DND-41 (cell line): ENCODE measurements around the gene TFDP2.

Experiments used
- ATAC-seq: fragments of 200-7000 bp; cut with Tn5 transposase; 3 replicates; pipeline ENCODE4 v1.9.1; 2021; ENCODE audit warnings: low read depth; ENCODE audit not compliant: insufficient read depth
- DNase-seq: peaks from one replicate; pipeline ENCODE4 v3.0.0-alpha.2; 2020
- H2AFZ ChIP-seq: 2 replicates; pipeline ENCODE4 v1.6.0; 2012; ENCODE audit warnings: low read depth, low read length
- H3K27ac ChIP-seq: 2 replicates; pipeline ENCODE4 v1.5.1; 2012; ENCODE audit warnings: low read length, inconsistent platforms
- H3K27me3 ChIP-seq: fragments of 200-600 bp; sonication (generic); 2 replicates; pipeline ENCODE4 v1.6.0; 2012; ENCODE audit warnings: low read length, mild to moderate bottlenecking, inconsistent platforms; ENCODE audit not compliant: insufficient read depth, poor library complexity
- H3K36me3 ChIP-seq: 2 replicates; pipeline ENCODE4 v1.5.1; 2012; ENCODE audit warnings: low read length, inconsistent platforms; ENCODE audit not compliant: insufficient read depth
- H3K4me1 ChIP-seq: 2 replicates; pipeline ENCODE4 v1.5.1; 2012; ENCODE audit warnings: mild to moderate bottlenecking, low read length; ENCODE audit not compliant: insufficient read depth
- H3K4me2 ChIP-seq: 2 replicates; pipeline ENCODE4 v1.6.0; 2012; ENCODE audit warnings: mild to moderate bottlenecking, moderate library complexity, low read length, inconsistent platforms; ENCODE audit not compliant: insufficient read depth
- H3K4me3 ChIP-seq, 2 experiments: fragments of 200-600 bp in 1 of 2; shearing (Covaris generic) in 1 of 2; 2 replicates each; pipeline ENCODE4 v1.5.1; 2012 to 2016; ENCODE audit warnings: inconsistent platforms in 2 of 2, low read length in 2 of 2, mild to moderate bottlenecking in 2 of 2, low read depth in 1 of 2, moderate library complexity in 1 of 2
- H3K79me2 ChIP-seq: 2 replicates; pipeline ENCODE4 v1.6.0; 2012; ENCODE audit warnings: low read length, inconsistent platforms; ENCODE audit not compliant: insufficient read depth
- H3K9ac ChIP-seq: 2 replicates; pipeline ENCODE4 v1.6.0; 2012; ENCODE audit warnings: low read depth, mild to moderate bottlenecking, inconsistent platforms, low read length, moderate library complexity
- H3K9me3 ChIP-seq: 2 replicates; pipeline ENCODE4 v1.5.1; 2012; ENCODE audit warnings: low read length, moderate library complexity, mild to moderate bottlenecking, inconsistent platforms; ENCODE audit not compliant: insufficient read depth, severe bottlenecking
- H4K20me1 ChIP-seq: 2 replicates; pipeline ENCODE4 v1.6.0; 2012; ENCODE audit warnings: low read length; ENCODE audit not compliant: insufficient read depth
- EZH2 ChIP-seq: IDR thresholded peaks from 3 replicates; pipeline ENCODE4 v1.6.1; 2012; ENCODE audit warnings: borderline replicate concordance, low read depth, mild to moderate bottlenecking, moderate library complexity, low read length, inconsistent platforms; ENCODE audit not compliant: severe bottlenecking
- TF ChIP-seq, protein P1 (sequence below): IDR thresholded peaks from 2 replicates; pipeline ENCODE4 v1.5.1; 2012; ENCODE audit warnings: borderline replicate concordance, low read length, moderate library complexity, mild to moderate bottlenecking; ENCODE audit not compliant: poor library complexity, severe bottlenecking; ENCODE audit errors: extremely low read depth

The TFDP2 gene

DNA sequence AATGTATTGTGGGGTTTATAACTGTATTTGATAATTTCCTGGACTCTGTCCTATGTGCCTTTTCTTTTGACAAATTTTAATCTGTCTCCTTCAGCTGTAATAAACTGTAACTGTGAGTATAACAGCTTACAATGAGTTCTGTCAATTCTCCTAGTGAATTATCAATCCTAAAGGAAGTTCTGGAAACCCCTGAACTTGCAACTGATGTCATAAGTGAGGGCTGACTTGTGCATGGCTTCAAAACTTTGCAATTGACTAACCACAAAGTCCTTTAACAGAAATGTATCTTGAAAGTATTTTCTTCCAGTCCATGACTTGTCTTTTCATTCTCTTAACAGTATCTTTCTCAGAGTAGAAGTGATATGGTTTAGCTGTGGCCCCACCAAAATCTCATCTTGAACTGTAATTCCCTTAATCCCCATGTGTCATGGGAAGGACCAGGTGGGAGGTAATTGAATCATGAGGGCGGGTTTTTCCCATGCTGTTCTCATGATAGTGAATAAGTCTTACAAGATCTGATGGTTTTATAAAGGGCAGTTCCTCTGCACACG is 108.3 kb downstream of the TFDP2 start:
- Histone ChIP-seq H3K79me2 (peaks cover 14% of the 10 kb centered on the region; the same call in 1 of the 2 replicates), H3K4me3 (no peak overlapping the region), H3K27me3 (no peaks in the 10 kb centered on the region), H2AFZ (no peak overlapping the region), H4K20me1 (no peaks in the 10 kb centered on the region), H3K9me3 (no peaks in the 10 kb centered on the region), H3K27ac (peak overlapping the region; percentile 39), H3K36me3 (no peaks in the 10 kb centered on the region), H3K9ac (no peak overlapping the region), H3K4me2 (no peak overlapping the region), H3K4me1 (peaks cover 8% of the 10 kb centered on the region)
- no peak for TF ChIP-seq EZH2
- TF ChIP-seq, protein P1, sequence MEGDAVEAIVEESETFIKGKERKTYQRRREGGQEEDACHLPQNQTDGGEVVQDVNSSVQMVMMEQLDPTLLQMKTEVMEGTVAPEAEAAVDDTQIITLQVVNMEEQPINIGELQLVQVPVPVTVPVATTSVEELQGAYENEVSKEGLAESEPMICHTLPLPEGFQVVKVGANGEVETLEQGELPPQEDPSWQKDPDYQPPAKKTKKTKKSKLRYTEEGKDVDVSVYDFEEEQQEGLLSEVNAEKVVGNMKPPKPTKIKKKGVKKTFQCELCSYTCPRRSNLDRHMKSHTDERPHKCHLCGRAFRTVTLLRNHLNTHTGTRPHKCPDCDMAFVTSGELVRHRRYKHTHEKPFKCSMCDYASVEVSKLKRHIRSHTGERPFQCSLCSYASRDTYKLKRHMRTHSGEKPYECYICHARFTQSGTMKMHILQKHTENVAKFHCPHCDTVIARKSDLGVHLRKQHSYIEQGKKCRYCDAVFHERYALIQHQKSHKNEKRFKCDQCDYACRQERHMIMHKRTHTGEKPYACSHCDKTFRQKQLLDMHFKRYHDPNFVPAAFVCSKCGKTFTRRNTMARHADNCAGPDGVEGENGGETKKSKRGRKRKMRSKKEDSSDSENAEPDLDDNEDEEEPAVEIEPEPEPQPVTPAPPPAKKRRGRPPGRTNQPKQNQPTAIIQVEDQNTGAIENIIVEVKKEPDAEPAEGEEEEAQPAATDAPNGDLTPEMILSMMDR = no peak
- ATAC-seq (peak; percentile 56; the same call in 2 of the 3 replicates), DNase-seq (no peak)

DNA sequence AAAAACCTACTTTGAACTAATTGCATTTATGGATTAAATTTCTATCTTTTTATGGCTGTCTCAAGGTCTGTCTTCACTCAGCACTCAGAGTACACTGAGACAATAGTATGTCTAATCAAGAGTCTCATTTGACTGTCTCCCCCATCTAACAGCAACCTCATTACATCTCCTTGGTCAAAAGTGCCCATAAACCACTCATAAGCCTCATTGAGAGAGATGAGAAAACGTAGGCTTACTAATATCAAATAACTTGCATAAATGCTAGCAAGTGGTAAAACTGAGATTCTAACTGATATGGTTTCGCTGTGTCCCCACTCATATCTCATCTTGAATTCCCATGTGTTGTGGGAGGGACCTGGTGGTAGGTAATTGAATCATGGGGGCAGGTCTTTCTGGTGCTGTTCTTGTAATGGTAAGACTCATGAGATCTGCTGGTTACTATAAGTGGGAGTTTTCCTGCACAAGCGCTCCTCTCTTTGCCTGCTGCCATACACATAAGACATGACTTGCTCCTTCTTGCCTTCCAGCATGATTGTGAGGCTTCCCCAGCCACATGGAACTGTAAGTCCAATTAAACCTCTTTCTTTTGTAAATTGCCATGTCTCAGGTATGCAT is 113.9 kb downstream of the TFDP2 start:
- H3K79me2 ChIP-seq = peaks cover 39% of the 10 kb centered on the region
- no peaks in the 10 kb centered on the region for H3K27me3 ChIP-seq
- H3K4me3 ChIP-seq = no peak overlapping the region
- H3K9me3 ChIP-seq = no peaks in the 10 kb centered on the region
- H3K4me2 ChIP-seq = no peak overlapping the region
- H3K27ac ChIP-seq = no peak overlapping the region
- TF ChIP-seq, protein P1 = no peak
- TF ChIP-seq EZH2 = no peak
- no peak overlapping the region for H2AFZ ChIP-seq
- peaks cover 10% of the 10 kb centered on the region for H3K4me1 ChIP-seq
- no peak overlapping the region for H3K9ac ChIP-seq
- no peak for DNase-seq
- H3K36me3 ChIP-seq = no peaks in the 10 kb centered on the region
- no peaks in the 10 kb centered on the region for H4K20me1 ChIP-seq
- no peak for ATAC-seq

- Histone ChIP-seq H3K79me2 (peaks cover 42% of the 10 kb centered on the region), H3K4me3 (no peak overlapping the region), H4K20me1 (no peaks in the 10 kb centered on the region), H3K4me2 (no peak overlapping the region), H3K27ac (no peak overlapping the region), H3K9ac (no peak overlapping the region), H3K27me3 (no peaks in the 10 kb centered on the region), H3K4me1 (peaks cover 25% of the 10 kb centered on the region), H3K36me3 (no peaks in the 10 kb centered on the region), H2AFZ (no peak overlapping the region), H3K9me3 (no peaks in the 10 kb centered on the region)
- no peak for TF ChIP-seq EZH2
- TF ChIP-seq, protein P1 = no peak
- no peak for DNase-seq
- ATAC-seq = no peak
These were observed 116.1 kb downstream of the TFDP2 start for GRCh38 chr3:142033292-142033691.
